Prostate gland (tissue), 2 donors: Measurements from ENCODE around the gene SKAP1.

Experiments
- POLR2AphosphoS5 ChIP-seq: sonication (generic); formaldehyde crosslinking; IDR thresholded peaks from one replicate; pipeline ENCODE4 v1.6.1; 2017; ENCODE audit warnings: antibody characterized with exemption
- TF ChIP-seq, protein P1 (sequence below), 4 experiments: fragments of 200-600 bp in 2 of 4; fragments of 450-650 bp in 2 of 4; sonication (generic) in 2 of 4; IDR thresholded peaks; 1 replicate in 3 of 4; 2 replicates in 1 of 4; pipeline ENCODE4 v1.5.1; 2016 to 2019; ENCODE audit warnings: antibody characterized with exemption in 4 of 4, mild to moderate bottlenecking in 2 of 4, moderate library complexity in 2 of 4

DNA sequence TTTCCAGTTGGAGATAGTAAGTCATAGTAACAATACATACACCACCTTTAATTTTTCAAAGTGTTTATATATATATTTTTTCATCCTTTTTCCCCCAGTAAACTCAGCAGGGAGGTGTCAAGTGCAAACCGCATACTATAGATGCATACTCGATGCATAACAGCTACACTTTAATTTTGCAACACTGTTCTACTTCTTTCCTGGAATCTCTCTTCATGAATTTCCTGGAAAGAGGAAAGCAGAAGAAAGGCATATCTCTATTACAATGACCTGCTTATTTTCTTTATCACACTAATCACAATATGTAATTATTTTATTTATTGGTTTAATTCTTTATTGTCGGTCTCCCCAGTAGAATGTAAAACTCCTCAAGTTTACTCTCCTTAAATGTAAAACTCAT is 182.4 kb downstream of the SKAP1 start:
- TF ChIP-seq, protein P1, sequence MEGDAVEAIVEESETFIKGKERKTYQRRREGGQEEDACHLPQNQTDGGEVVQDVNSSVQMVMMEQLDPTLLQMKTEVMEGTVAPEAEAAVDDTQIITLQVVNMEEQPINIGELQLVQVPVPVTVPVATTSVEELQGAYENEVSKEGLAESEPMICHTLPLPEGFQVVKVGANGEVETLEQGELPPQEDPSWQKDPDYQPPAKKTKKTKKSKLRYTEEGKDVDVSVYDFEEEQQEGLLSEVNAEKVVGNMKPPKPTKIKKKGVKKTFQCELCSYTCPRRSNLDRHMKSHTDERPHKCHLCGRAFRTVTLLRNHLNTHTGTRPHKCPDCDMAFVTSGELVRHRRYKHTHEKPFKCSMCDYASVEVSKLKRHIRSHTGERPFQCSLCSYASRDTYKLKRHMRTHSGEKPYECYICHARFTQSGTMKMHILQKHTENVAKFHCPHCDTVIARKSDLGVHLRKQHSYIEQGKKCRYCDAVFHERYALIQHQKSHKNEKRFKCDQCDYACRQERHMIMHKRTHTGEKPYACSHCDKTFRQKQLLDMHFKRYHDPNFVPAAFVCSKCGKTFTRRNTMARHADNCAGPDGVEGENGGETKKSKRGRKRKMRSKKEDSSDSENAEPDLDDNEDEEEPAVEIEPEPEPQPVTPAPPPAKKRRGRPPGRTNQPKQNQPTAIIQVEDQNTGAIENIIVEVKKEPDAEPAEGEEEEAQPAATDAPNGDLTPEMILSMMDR (IDR thresholded peaks at IDR 0.05): no peak
- TF ChIP-seq POLR2AphosphoS5: no peak
